Sigmoid colon (tissue), 7 donors: ENCODE measurements around the gene MAGEA4. TPM values are rescaled to one million over a fixed set of nuclear protein-coding genes. Genes with fewer than 3 reads are reported as not detected.

Experiments used
- DNase-seq: peaks from one replicate; pipeline ENCODE4 v3.0.0-alpha.2; 2019
- H3K27ac ChIP-seq, 4 donors: fragments of 200-600 bp; sonication (generic); one replicate each; pipeline ENCODE4 v1.5.1; 2016 to 2019; ENCODE audit warnings: mild to moderate bottlenecking in 1 of 4
- H3K27me3 ChIP-seq, 3 donors: fragments of 200-600 bp; sonication (generic); one replicate each; pipeline ENCODE4 v1.5.1; 2019; ENCODE audit warnings: mild to moderate bottlenecking in 1 of 3
- H3K36me3 ChIP-seq, 4 donors: fragments of 200-600 bp; sonication (generic); one replicate each; pipeline ENCODE4 v1.5.1; 2016 to 2019
- H3K4me1 ChIP-seq, 4 donors: fragments of 200-600 bp; sonication (generic); one replicate each; pipeline ENCODE4 v1.5.1; 2017 to 2019
- H3K4me3 ChIP-seq, 4 donors: fragments of 200-600 bp; sonication (generic); one replicate each; pipeline ENCODE4 v1.5.1; 2017 to 2019; ENCODE audit warnings: mild to moderate bottlenecking in 2 of 4, moderate library complexity in 1 of 4
- H3K9me3 ChIP-seq, 4 donors: fragments of 200-600 bp in 3 of 4; sonication (generic) in 3 of 4; one replicate each; pipeline versions ENCODE4 v1.5.1 to v1.6.1; 2013 to 2019
- EP300 ChIP-seq, 4 donors: sonication (generic); formaldehyde crosslinking; IDR thresholded peaks; one replicate each; pipeline ENCODE4 v1.6.1; 2017; ENCODE audit warnings: antibody characterized with exemption in 4 of 4
- POLR2A ChIP-seq, 2 donors: fragments of 450-650 bp; IDR thresholded peaks; one replicate each; pipeline ENCODE4 v1.6.1; 2016; ENCODE audit warnings: antibody characterized with exemption in 2 of 2, mild to moderate bottlenecking in 2 of 2, moderate library complexity in 2 of 2
- POLR2AphosphoS5 ChIP-seq, 4 donors: sonication (generic); formaldehyde crosslinking; IDR thresholded peaks; one replicate each; pipeline ENCODE4 v1.6.1; 2017; ENCODE audit warnings: antibody characterized with exemption in 4 of 4
- WGBS, 2 donors: extraction: QIAGEN DNeasy Blood & Tissue Kit; methylation state at CpG; one replicate each; pipeline ENCODE4 v1.1.7; 2013; 5-methylcytosine and 5-hydroxymethylcytosine counted together
- intact Hi-C: fragments of 100-400 bp; cut with DNase I; formaldehyde crosslinking; loops from one replicate; pipeline ENCODE4 v1.15.1; 2023
- polyA plus RNA-seq, 3 donors: library from polyadenylated mRNA; stranded (reverse); fragments of 200-250 nt; gene quantifications; one replicate each; pipeline ENCODE4 v1.2.3, GENCODE V29; 2013
- total RNA-seq, 4 donors: library from RNA; depleted of rRNA; stranded (reverse); fragments of >200 nt; gene quantifications; one replicate each; pipeline ENCODE4 v1.1.0, GENCODE V29; 2016
- TF ChIP-seq, protein P1 (sequence below), 4 experiments: fragments of 450-650 bp in 3 of 4; fragments of 200-600 bp in 1 of 4; IDR thresholded peaks; one replicate each; pipeline ENCODE4 v1.5.1; 2016 to 2019; ENCODE audit warnings: antibody characterized with exemption in 4 of 4, mild to moderate bottlenecking in 3 of 4, moderate library complexity in 2 of 4
- donor health status: healthy with polysubstance abuse.
- donor health status: Bipolar disorder and iron deficiency.
- donor health status: healthy.

MAGEA4 gene, protein sequence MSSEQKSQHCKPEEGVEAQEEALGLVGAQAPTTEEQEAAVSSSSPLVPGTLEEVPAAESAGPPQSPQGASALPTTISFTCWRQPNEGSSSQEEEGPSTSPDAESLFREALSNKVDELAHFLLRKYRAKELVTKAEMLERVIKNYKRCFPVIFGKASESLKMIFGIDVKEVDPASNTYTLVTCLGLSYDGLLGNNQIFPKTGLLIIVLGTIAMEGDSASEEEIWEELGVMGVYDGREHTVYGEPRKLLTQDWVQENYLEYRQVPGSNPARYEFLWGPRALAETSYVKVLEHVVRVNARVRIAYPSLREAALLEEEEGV
- total RNA-seq: not detected
- not detected for polyA plus RNA-seq

DNA sequence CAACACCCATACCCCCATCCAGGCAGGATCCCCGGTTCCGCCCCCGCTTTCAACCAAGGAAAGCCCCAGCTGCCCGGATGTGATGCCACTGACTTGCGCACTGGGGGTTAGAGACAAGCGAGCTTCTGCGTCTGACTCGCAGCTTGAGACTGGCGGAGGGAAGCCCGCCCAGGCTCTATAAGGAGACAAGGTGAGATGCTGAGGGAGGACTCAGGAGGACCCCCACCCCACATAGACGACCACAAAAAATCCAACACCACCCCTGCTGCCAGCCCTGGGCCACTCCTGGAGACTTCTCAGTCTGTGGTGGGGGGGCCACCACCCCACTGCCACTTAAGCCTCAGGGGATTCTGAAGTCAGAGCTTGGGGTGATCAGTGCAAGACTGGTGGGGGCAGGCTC is at the start of gene MAGEA4:
Gene MAGEA4, plus strand, starts transcription at position 110 of the 400 bp plus-strand sequence. CDS start 10,776 bp downstream, outside the sequence.
- H3K36me3 ChIP-seq: no peaks in the 10 kb centered on the region
- no peak for DNase-seq
- no peaks in the 10 kb centered on the region for H3K4me1 ChIP-seq
- no peaks in the 10 kb centered on the region for H3K27me3 ChIP-seq
- TF ChIP-seq EP300 (IDR thresholded peaks at IDR 0.05) (no peak), POLR2A (IDR thresholded peaks at IDR 0.05) (no peak), POLR2AphosphoS5 (IDR thresholded peaks at IDR 0.05) (no peak)
- TF ChIP-seq, protein P1, sequence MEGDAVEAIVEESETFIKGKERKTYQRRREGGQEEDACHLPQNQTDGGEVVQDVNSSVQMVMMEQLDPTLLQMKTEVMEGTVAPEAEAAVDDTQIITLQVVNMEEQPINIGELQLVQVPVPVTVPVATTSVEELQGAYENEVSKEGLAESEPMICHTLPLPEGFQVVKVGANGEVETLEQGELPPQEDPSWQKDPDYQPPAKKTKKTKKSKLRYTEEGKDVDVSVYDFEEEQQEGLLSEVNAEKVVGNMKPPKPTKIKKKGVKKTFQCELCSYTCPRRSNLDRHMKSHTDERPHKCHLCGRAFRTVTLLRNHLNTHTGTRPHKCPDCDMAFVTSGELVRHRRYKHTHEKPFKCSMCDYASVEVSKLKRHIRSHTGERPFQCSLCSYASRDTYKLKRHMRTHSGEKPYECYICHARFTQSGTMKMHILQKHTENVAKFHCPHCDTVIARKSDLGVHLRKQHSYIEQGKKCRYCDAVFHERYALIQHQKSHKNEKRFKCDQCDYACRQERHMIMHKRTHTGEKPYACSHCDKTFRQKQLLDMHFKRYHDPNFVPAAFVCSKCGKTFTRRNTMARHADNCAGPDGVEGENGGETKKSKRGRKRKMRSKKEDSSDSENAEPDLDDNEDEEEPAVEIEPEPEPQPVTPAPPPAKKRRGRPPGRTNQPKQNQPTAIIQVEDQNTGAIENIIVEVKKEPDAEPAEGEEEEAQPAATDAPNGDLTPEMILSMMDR (IDR thresholded peaks at IDR 0.05): no peak
- 91 to 95% methylated on average over 11 of the region's 11 CpGs for WGBS, 2 donors
- no peak within 1 kb of the TSS for H3K27ac ChIP-seq
- no peak within 1 kb of the TSS for H3K4me3 ChIP-seq
- intact Hi-C loops: no loop called here
- H3K9me3 ChIP-seq: no peaks in the 10 kb centered on the region

DNA sequence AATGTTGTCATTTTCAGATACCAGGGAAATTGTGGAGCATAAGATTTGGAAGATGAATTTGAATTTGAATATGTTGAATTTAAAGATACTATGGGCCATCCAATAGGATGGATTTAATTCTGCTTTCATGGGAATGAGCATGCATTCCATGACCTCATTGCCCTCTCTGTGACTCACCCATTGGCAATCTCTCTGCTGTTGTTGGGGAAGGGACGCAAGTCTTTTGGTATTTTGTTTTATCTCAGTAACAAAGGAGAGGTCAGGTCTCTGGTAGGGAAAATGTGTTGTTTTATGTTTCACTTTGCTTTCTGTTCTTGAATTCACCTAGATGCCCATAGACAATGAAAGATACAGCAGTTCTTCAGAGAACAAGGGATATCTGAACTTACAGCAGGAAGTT is 42.1 kb upstream of the MAGEA4 start:
- no peak overlapping the region for H3K4me3 ChIP-seq
- no peak overlapping the region for H3K27ac ChIP-seq
- H3K27me3 ChIP-seq: no peaks in the 10 kb centered on the region
- no peaks in the 10 kb centered on the region for H3K36me3 ChIP-seq
- intact Hi-C loops: no loop called here
- TF ChIP-seq POLR2AphosphoS5 (IDR thresholded peaks at IDR 0.05) (no peak), POLR2A (IDR thresholded peaks at IDR 0.05) (no peak), EP300 (IDR thresholded peaks at IDR 0.05) (no peak)
- TF ChIP-seq, protein P1 (IDR thresholded peaks at IDR 0.05): no peak
- no peak for DNase-seq
- H3K9me3 ChIP-seq: no peaks in the 10 kb centered on the region
- no peaks in the 10 kb centered on the region for H3K4me1 ChIP-seq
- 76 to 86% methylated on average over 1 of the region's 1 CpG for WGBS, 2 donors

DNA sequence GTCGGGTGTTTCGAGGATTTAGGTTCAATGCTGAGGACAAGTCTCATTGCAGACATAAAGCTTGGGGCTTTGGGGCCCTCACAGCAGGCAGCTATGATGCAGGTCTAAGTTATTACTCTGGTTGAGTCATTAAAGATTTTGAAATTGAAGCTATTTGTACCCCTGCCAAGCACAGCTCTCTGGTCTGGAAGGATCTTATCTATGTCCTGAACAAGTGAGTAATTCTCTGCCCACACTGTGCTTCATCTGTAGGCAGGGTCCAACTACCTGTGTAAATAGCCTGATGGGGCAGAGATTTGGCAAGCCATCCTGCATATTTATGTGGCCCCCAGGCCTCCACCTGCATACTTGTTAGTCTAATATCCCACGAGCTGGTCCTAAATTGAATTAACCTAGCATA is 41.4 kb upstream of the MAGEA4 start:
- Histone ChIP-seq H3K27ac (no peak overlapping the region), H3K4me1 (no peaks in the 10 kb centered on the region), H3K27me3 (no peaks in the 10 kb centered on the region), H3K4me3 (no peak overlapping the region), H3K9me3 (no peaks in the 10 kb centered on the region), H3K36me3 (no peaks in the 10 kb centered on the region)
- 83 to 84% methylated on average over 3 of the region's 3 CpGs for WGBS, 2 donors
- TF ChIP-seq, protein P1 (IDR thresholded peaks at IDR 0.05): no peak
- TF ChIP-seq POLR2A (IDR thresholded peaks at IDR 0.05): no peak
- no peak for TF ChIP-seq EP300 (IDR thresholded peaks at IDR 0.05)
- TF ChIP-seq POLR2AphosphoS5 (IDR thresholded peaks at IDR 0.05): no peak
- no peak for DNase-seq
- intact Hi-C loops: no loop called here

DNA sequence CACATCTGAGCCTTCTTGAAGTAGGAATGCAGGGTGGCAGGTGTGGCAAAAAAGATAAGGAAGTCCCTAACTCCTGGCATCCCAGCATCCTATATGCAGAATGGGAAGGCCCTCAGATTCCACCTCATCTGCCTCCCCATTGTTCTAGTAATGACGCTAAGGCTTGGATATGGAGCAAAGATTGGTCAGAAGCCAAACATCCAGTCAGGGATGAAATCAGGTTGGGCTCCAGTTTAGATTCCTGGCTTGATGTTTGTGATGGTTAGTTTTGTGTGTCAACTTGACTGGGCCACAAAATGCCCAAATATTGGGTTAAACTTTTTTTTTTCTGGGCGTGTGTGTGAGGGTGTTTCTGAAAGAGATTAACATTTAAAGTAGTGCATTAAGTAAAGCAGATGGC is 39.6 kb upstream of the MAGEA4 start:
- Histone ChIP-seq H3K27me3 (no peaks in the 10 kb centered on the region), H3K27ac (no peak overlapping the region), H3K4me3 (no peak overlapping the region), H3K36me3 (no peaks in the 10 kb centered on the region), H3K9me3 (no peaks in the 10 kb centered on the region), H3K4me1 (no peaks in the 10 kb centered on the region)
- TF ChIP-seq POLR2AphosphoS5 (IDR thresholded peaks at IDR 0.05) (no peak), EP300 (IDR thresholded peaks at IDR 0.05) (no peak), POLR2A (IDR thresholded peaks at IDR 0.05) (no peak)
- TF ChIP-seq, protein P1 (IDR thresholded peaks at IDR 0.05): no peak
- intact Hi-C loops: no loop called here
- no peak for DNase-seq
- 65 to 84% methylated on average over 2 of the region's 2 CpGs for WGBS, 2 donors
